Trophoblast cell (in vitro differentiated cells and primary cell): ENCODE results near the gene LRRC27.

Experiments
- DNase-seq, 2 donors: peaks; one replicate each; pipeline ENCODE4 v3.0.0-alpha.2; 2016
- H2AFZ ChIP-seq: 2 replicates; pipeline ENCODE4 v1.6.1; 2013; ENCODE audit warnings: low read length, moderate library complexity, mild to moderate bottlenecking; ENCODE audit not compliant: insufficient read depth, poor library complexity
- H2AK5ac ChIP-seq: 2 replicates; pipeline ENCODE4 v1.6.1; 2013; ENCODE audit warnings: mild to moderate bottlenecking, low read length
- H2BK120ac ChIP-seq: 2 replicates; pipeline ENCODE4 v1.6.1; 2013; ENCODE audit warnings: low read length, mild to moderate bottlenecking, moderate library complexity; ENCODE audit not compliant: insufficient read depth, poor library complexity
- H2BK12ac ChIP-seq: 2 replicates; pipeline ENCODE4 v1.6.1; 2013; ENCODE audit warnings: mild to moderate bottlenecking, low read length, moderate library complexity
- H2BK5ac ChIP-seq: 2 replicates; pipeline ENCODE4 v1.6.1; 2013; ENCODE audit warnings: low read length, low read depth, moderate library complexity, mild to moderate bottlenecking; ENCODE audit not compliant: poor library complexity
- H3K14ac ChIP-seq: 2 replicates; pipeline ENCODE4 v1.6.1; 2013; ENCODE audit warnings: mild to moderate bottlenecking, low read length
- H3K18ac ChIP-seq: 2 replicates; pipeline ENCODE4 v1.6.1; 2013; ENCODE audit warnings: mild to moderate bottlenecking, low read length
- H3K23ac ChIP-seq: 2 replicates; pipeline ENCODE4 v1.6.1; 2013; ENCODE audit warnings: low read length
- H3K27ac ChIP-seq: 2 replicates; pipeline ENCODE4 v1.5.1; 2013; ENCODE audit warnings: low read depth, mild to moderate bottlenecking, inconsistent platforms, low read length, moderate library complexity
- H3K27me3 ChIP-seq: 2 replicates; pipeline ENCODE4 v1.6.1; 2013; ENCODE audit warnings: inconsistent platforms, mild to moderate bottlenecking, low read length, moderate library complexity; ENCODE audit not compliant: insufficient read depth
- H3K36me3 ChIP-seq, 2 experiments: 1 replicate in 1 of 2; 2 replicates in 1 of 2; pipeline ENCODE4 v1.6.1; 2013; ENCODE audit warnings: low read length in 2 of 2, mild to moderate bottlenecking in 2 of 2, moderate library complexity in 1 of 2; ENCODE audit not compliant: insufficient read depth in 2 of 2, control insufficient read depth in 1 of 2
- H3K4ac ChIP-seq: 2 replicates; pipeline ENCODE4 v1.6.1; 2013; ENCODE audit warnings: low read depth, mild to moderate bottlenecking, low read length, moderate library complexity
- H3K4me1 ChIP-seq, 2 experiments: 1 replicate in 1 of 2; 2 replicates in 1 of 2; pipeline ENCODE4 v1.6.1; 2013; ENCODE audit warnings: low read length in 2 of 2, mild to moderate bottlenecking in 2 of 2, moderate library complexity in 1 of 2; ENCODE audit not compliant: insufficient read depth in 2 of 2, control insufficient read depth in 1 of 2
- H3K4me2 ChIP-seq: 2 replicates; pipeline ENCODE4 v1.6.1; 2013; ENCODE audit warnings: inconsistent platforms, mild to moderate bottlenecking, low read length, moderate library complexity
- H3K4me3 ChIP-seq: 2 replicates; pipeline ENCODE4 v1.5.1; 2013; ENCODE audit warnings: mild to moderate bottlenecking, low read depth, low read length, inconsistent platforms
- H3K79me1 ChIP-seq: one replicate; pipeline ENCODE4 v1.6.1; 2013; ENCODE audit warnings: low read length
- H3K79me2 ChIP-seq: 2 replicates; pipeline ENCODE4 v1.6.1; 2013; ENCODE audit warnings: low read length, mild to moderate bottlenecking; ENCODE audit not compliant: control insufficient read depth, insufficient read depth, poor library complexity
- H3K9ac ChIP-seq: 2 replicates; pipeline ENCODE4 v1.6.1; 2013; ENCODE audit warnings: mild to moderate bottlenecking, low read length
- H3K9me3 ChIP-seq: 2 replicates; pipeline ENCODE4 v1.6.1; 2013; ENCODE audit warnings: low read depth, mild to moderate bottlenecking, control low read depth, inconsistent platforms, low read length; ENCODE audit not compliant: insufficient read depth
- H4K12ac ChIP-seq: 2 replicates; pipeline ENCODE4 v1.6.1; 2013; ENCODE audit warnings: low read depth, mild to moderate bottlenecking, low read length, moderate library complexity
- H4K8ac ChIP-seq: 2 replicates; pipeline ENCODE4 v1.6.1; 2013; ENCODE audit warnings: low read depth, mild to moderate bottlenecking, low read length, moderate library complexity
- H4K91ac ChIP-seq: one replicate; pipeline ENCODE4 v1.6.1; 2013; ENCODE audit warnings: low read depth, mild to moderate bottlenecking, low read length, moderate library complexity
- WGBS: extraction: QIAGEN DNeasy Blood & Tissue Kit; methylation state at CpG from one replicate; pipeline ENCODE4 v1.1.7; 2013; ENCODE audit warnings: missing lambda C conversion rate; ENCODE audit not compliant: insufficient read length, insufficient coverage; ENCODE audit errors: extremely low coverage; 5-methylcytosine and 5-hydroxymethylcytosine counted together

The LRRC27 gene

GRCh38 chr10:132404169-132404880 lies 72.3 kb downstream of the LRRC27 start:
- Histone ChIP-seq H3K36me3 (peaks cover 38 to 41% of the 10 kb centered on the region in 2 experiments), H2AFZ (no peak overlapping the region), H3K4me2 (peak overlapping the region; percentile 40), H3K18ac (peak overlapping the region; percentile 95), H3K4ac (peak overlapping the region; percentile 5), H3K79me1 (peaks cover 82% of the 10 kb centered on the region), H4K8ac (peak overlapping the region; percentile 82), H3K14ac (peak overlapping the region; percentile 96), H4K91ac (peak overlapping the region; percentile 96), H3K4me1 (peaks cover 83 to 95% of the 10 kb centered on the region in 2 experiments), H3K4me3 (no peak overlapping the region), H3K9ac (no peak overlapping the region), H4K12ac (peak overlapping the region; percentile 32), H2BK5ac (peak overlapping the region; percentile 96), H2BK12ac (peak overlapping the region; percentile 91), H2BK120ac (peak overlapping the region; percentile 97), H3K27ac (peak overlapping the region; percentile 96), H3K23ac (no peak overlapping the region), H3K79me2 (peaks cover 77% of the 10 kb centered on the region), H2AK5ac (peak overlapping the region; percentile 93), H3K27me3 (no peaks in the 10 kb centered on the region), H3K9me3 (peaks cover 2% of the 10 kb centered on the region)
- peak; percentile 86 to 94 for DNase-seq
- WGBS: no CpG with 5 or more reads among the region's 32 CpGs

GRCh38 chr10:132404911-132405462 lies 73.0 kb downstream of the LRRC27 start:
- Histone ChIP-seq H3K27ac (peak overlapping the region; percentile 96), H3K79me1 (peaks cover 83% of the 10 kb centered on the region), H3K79me2 (peaks cover 78% of the 10 kb centered on the region), H3K4me1 (peaks cover 82 to 93% of the 10 kb centered on the region in 2 experiments), H2BK5ac (peak overlapping the region; percentile 96), H3K4ac (peak overlapping the region; percentile 5), H3K18ac (peak overlapping the region; percentile 60), H3K36me3 (peaks cover 34 to 39% of the 10 kb centered on the region in 2 experiments), H3K14ac (peak overlapping the region; percentile 96), H3K9ac (no peak overlapping the region), H3K4me3 (no peak overlapping the region), H4K12ac (peak overlapping the region; percentile 32), H3K23ac (no peak overlapping the region), H3K27me3 (no peaks in the 10 kb centered on the region), H2BK12ac (peak overlapping the region; percentile 0), H4K91ac (peak overlapping the region; percentile 96), H3K9me3 (peaks cover under 1% of the 10 kb centered on the region), H2AK5ac (peak overlapping the region; percentile 85), H3K4me2 (no peak overlapping the region), H4K8ac (peak overlapping the region; percentile 82), H2AFZ (no peak overlapping the region), H2BK120ac (peak overlapping the region; percentile 97)
- no CpG with 5 or more reads among the region's 54 CpGs for WGBS
- peak; percentile 82 to 83 for DNase-seq

GRCh38 chr10:132405463-132405991 lies 73.5 kb downstream of the LRRC27 start:
- Histone ChIP-seq H3K9ac (no peak overlapping the region), H3K18ac (peak overlapping the region; percentile 60), H3K23ac (no peak overlapping the region), H4K91ac (peak overlapping the region; percentile 96), H3K4me2 (no peak overlapping the region), H3K4me1 (peaks cover 82 to 92% of the 10 kb centered on the region in 2 experiments), H3K4me3 (no peak overlapping the region), H4K12ac (peak overlapping the region; percentile 32), H3K9me3 (no peaks in the 10 kb centered on the region), H2BK120ac (peak overlapping the region; percentile 97), H4K8ac (peak overlapping the region; percentile 82), H3K36me3 (peaks cover 38 to 42% of the 10 kb centered on the region in 2 experiments), H3K27me3 (no peaks in the 10 kb centered on the region), H2AK5ac (peak overlapping the region; percentile 85), H3K4ac (peak overlapping the region; percentile 5), H2AFZ (no peak overlapping the region), H3K27ac (peak overlapping the region; percentile 96), H2BK5ac (peak overlapping the region; percentile 96), H3K14ac (peak overlapping the region; percentile 96), H2BK12ac (peak overlapping the region; percentile 0), H3K79me2 (peaks cover 77% of the 10 kb centered on the region), H3K79me1 (peaks cover 83% of the 10 kb centered on the region)
- no CpG with 5 or more reads among the region's 53 CpGs for WGBS
- DNase-seq: peak in 1 of 2 donors; percentile 47

- Histone ChIP-seq H3K4me3 (no peak overlapping the region), H4K8ac (peak overlapping the region; percentile 33), H4K12ac (no peak overlapping the region), H3K4me2 (no peak overlapping the region), H3K18ac (peak overlapping the region; percentile 73), H2BK5ac (peak overlapping the region; percentile 50), H3K27me3 (no peaks in the 10 kb centered on the region), H3K4me1 (peaks cover 82 to 92% of the 10 kb centered on the region in 2 experiments), H3K23ac (no peak overlapping the region), H3K79me2 (peaks cover 77% of the 10 kb centered on the region), H2BK12ac (peak overlapping the region; percentile 53), H3K4ac (peak overlapping the region; percentile 73), H3K79me1 (peaks cover 84% of the 10 kb centered on the region), H2AFZ (no peak overlapping the region), H2BK120ac (peak overlapping the region; percentile 35), H3K27ac (peak overlapping the region; percentile 98), H4K91ac (peak overlapping the region; percentile 100), H3K9me3 (no peaks in the 10 kb centered on the region), H2AK5ac (peak overlapping the region; percentile 60), H3K9ac (no peak overlapping the region), H3K36me3 (peaks cover 39 to 48% of the 10 kb centered on the region in 2 experiments), H3K14ac (peak overlapping the region; percentile 62)
- peak in 1 of 2 donors; percentile 44 for DNase-seq
- no CpG with 5 or more reads among the region's 17 CpGs for WGBS
Measured at GRCh38 chr10:132406181-132406580, 74.2 kb downstream of the LRRC27 start.
